Activated B cell treated with CpG ODN at 0.5 μM for 24 hours (primary cell): Measurements from ENCODE around the gene DRD5. TPM values are rescaled to one million over a fixed set of nuclear protein-coding genes. Genes with fewer than 3 reads are reported as not detected.

Source experiments
- ATAC-seq: fragments of 200-7000 bp; cut with Tn5 transposase; one replicate; pipeline ENCODE4 v1.10.0; 2021; ENCODE audit warnings: low read depth, mild to moderate bottlenecking, moderate library complexity
- CTCF ChIA-PET: fragments of 350-600 bp; sonication (Branson Sonifier 250); formaldehyde crosslinking; loops from one replicate; lab custom pipeline; 2021; ENCODE audit warnings: antibody characterized with exemption; lab: Charles Lee
- POLR2A ChIA-PET: fragments of 350-600 bp; sonication (Branson Sonifier 250); formaldehyde crosslinking; loops from one replicate; lab custom pipeline; 2021; ENCODE audit warnings: antibody characterized with exemption; lab: Charles Lee
- DNase-seq: peaks from one replicate; pipeline ENCODE4 v3.0.0; 2022
- H3K27ac Mint-ChIP-seq: one replicate; pipeline ENCODE4 v1.8.0; 2020; ENCODE audit warnings: mixed read lengths
- H3K27me3 Mint-ChIP-seq: one replicate; pipeline ENCODE4 v1.8.0; 2021; ENCODE audit warnings: mixed read lengths
- H3K36me3 Mint-ChIP-seq: one replicate; pipeline ENCODE4 v1.8.0; 2021; ENCODE audit warnings: low read depth, mixed read lengths
- H3K4me1 Mint-ChIP-seq: one replicate; pipeline ENCODE4 v1.8.0; 2021; ENCODE audit warnings: mixed read lengths
- H3K4me3 Mint-ChIP-seq: one replicate; pipeline ENCODE4 v1.8.0; 2020; ENCODE audit warnings: mild to moderate bottlenecking, mixed read lengths
- H3K9me3 Mint-ChIP-seq: one replicate; pipeline ENCODE4 v1.8.0; 2020; ENCODE audit warnings: mixed read lengths
- CTCF ChIP-seq: fragments of 200-600 bp; IDR thresholded peaks from one replicate; pipeline ENCODE4 v1.8.0; 2022; ENCODE audit warnings: antibody characterized with exemption, mild to moderate bottlenecking
- intact Hi-C: fragments of 100-400 bp; cut with micrococcal nuclease; formaldehyde crosslinking; loops from one replicate; pipeline ENCODE4 v1.15.1; 2024
- total RNA-seq: library from RNA; stranded (reverse); gene quantifications from 2 replicates; pipeline ENCODE4 v1.2.3, GENCODE V29; 2022

Gene DRD5
- total RNA-seq, 1 donor from 2014 or later: not detected

- no peak for DNase-seq
- Mint-ChIP-seq H3K4me3 (no peak overlapping the region), H3K27me3 (peaks cover 3% of the 10 kb centered on the region), H3K36me3 (no peaks in the 10 kb centered on the region), H3K4me1 (no peaks in the 10 kb centered on the region), H3K9me3 (no peaks in the 10 kb centered on the region), H3K27ac (no peak overlapping the region)
- TF ChIP-seq CTCF: no peak
- no peak for ATAC-seq
- ChIA-PET POLR2A (no interaction called here), CTCF (interaction anchor here (0.7 kb wide), 1 partner anchor 195 kb away, joined by 3 read pairs; no protein-coding TSS in a partner anchor)
- intact Hi-C loops: no loop called here
Measured at GRCh38 chr4:9816285-9816684, 34.9 kb downstream of the DRD5 start.

GRCh38 chr4:9820343-9820742, 38.9 kb downstream of the DRD5 start:
- no peaks in the 10 kb centered on the region for H3K4me1 Mint-ChIP-seq
- H3K9me3 Mint-ChIP-seq: no peaks in the 10 kb centered on the region
- DNase-seq: no peak
- no peak overlapping the region for H3K4me3 Mint-ChIP-seq
- no peaks in the 10 kb centered on the region for H3K36me3 Mint-ChIP-seq
- TF ChIP-seq CTCF: no peak
- H3K27me3 Mint-ChIP-seq: no peaks in the 10 kb centered on the region
- ChIA-PET POLR2A (no interaction called here), CTCF (no interaction called here)
- intact Hi-C loops: no loop called here
- no peak overlapping the region for H3K27ac Mint-ChIP-seq
- no peak for ATAC-seq

- no peak for DNase-seq
- intact Hi-C loops: no loop called here
- Mint-ChIP-seq H3K4me3 (no peak overlapping the region), H3K27me3 (no peaks in the 10 kb centered on the region), H3K4me1 (no peaks in the 10 kb centered on the region), H3K36me3 (no peaks in the 10 kb centered on the region), H3K27ac (no peak overlapping the region), H3K9me3 (peaks cover 1% of the 10 kb centered on the region)
- ChIA-PET POLR2A (no interaction called here), CTCF (no interaction called here)
- no peak for ATAC-seq
- no peak for TF ChIP-seq CTCF
Measured at GRCh38 chr4:9825049-9825448, 43.6 kb downstream of the DRD5 start.

GRCh38 chr4:9826551-9826950, 45.1 kb downstream of the DRD5 start:
- TF ChIP-seq CTCF: no peak
- POLR2A ChIA-PET: no interaction called here
- Mint-ChIP-seq H3K27me3 (no peaks in the 10 kb centered on the region), H3K9me3 (peaks cover 3% of the 10 kb centered on the region), H3K4me1 (no peaks in the 10 kb centered on the region), H3K4me3 (no peak overlapping the region), H3K27ac (no peak overlapping the region), H3K36me3 (no peaks in the 10 kb centered on the region)
- ATAC-seq (no peak), DNase-seq (no peak)
- CTCF ChIA-PET: no interaction called here
- intact Hi-C loops: no loop called here

- Mint-ChIP-seq H3K36me3 (no peaks in the 10 kb centered on the region), H3K4me1 (no peaks in the 10 kb centered on the region), H3K9me3 (peaks cover 3% of the 10 kb centered on the region), H3K27me3 (peaks cover 3% of the 10 kb centered on the region), H3K4me3 (no peak overlapping the region), H3K27ac (no peak overlapping the region)
- ChIA-PET POLR2A (no interaction called here), CTCF (no interaction called here)
- ATAC-seq (no peak), DNase-seq (no peak)
- intact Hi-C loops: no loop called here
- no peak for TF ChIP-seq CTCF
Measured at GRCh38 chr4:9832640-9833039, 51.2 kb downstream of the DRD5 start.
